HepG2 (cell line): ENCODE results near the gene INHBC. TPM values are rescaled to one million over a fixed set of nuclear protein-coding genes. Genes with fewer than 3 reads are reported as not detected.
A peak's percentile ranks its signal among the peaks of the same experiment; 100 is the strongest.

Source experiments
- ATRX ChIP-seq: sonication (generic); formaldehyde crosslinking; IDR thresholded peaks from 2 replicates; pipeline ENCODE4 v1.4.0; 2020; ENCODE audit warnings: missing genetic modification reagents, borderline replicate concordance
- DPF2 ChIP-seq: sonication (generic); formaldehyde crosslinking; IDR thresholded peaks from 2 replicates; pipeline ENCODE4 v1.4.0; 2020; ENCODE audit warnings: mild to moderate bottlenecking, low read depth, missing genetic modification reagents, borderline replicate concordance
- FOXK1 ChIP-seq: sonication (generic); formaldehyde crosslinking; IDR thresholded peaks from 2 replicates; pipeline ENCODE4 v1.4.0; 2020; ENCODE audit warnings: low read depth, missing genetic modification reagents, borderline replicate concordance
- GLI4 ChIP-seq: sonication (generic); formaldehyde crosslinking; IDR thresholded peaks from 2 replicates; pipeline ENCODE4 v1.5.1; 2020; ENCODE audit warnings: missing genetic modification reagents, mild to moderate bottlenecking, moderate library complexity, borderline replicate concordance
- GTF2F1 ChIP-seq: fragments of 150-350 bp; IDR thresholded peaks from 2 replicates; pipeline ENCODE4 v1.6.1; 2014; ENCODE audit warnings: low read length
- MZF1 ChIP-seq: sonication (generic); formaldehyde crosslinking; IDR thresholded peaks from 2 replicates; pipeline ENCODE4 v1.8.1; 2023; ENCODE audit warnings: mild to moderate bottlenecking, missing genetic modification reagents, borderline replicate concordance
- NFYB ChIP-seq: sonication (generic); formaldehyde crosslinking; IDR thresholded peaks from 2 replicates; pipeline ENCODE4 v1.4.0; 2020; ENCODE audit warnings: missing genetic modification reagents
- POGZ ChIP-seq: sonication (generic); formaldehyde crosslinking; IDR thresholded peaks from 2 replicates; pipeline ENCODE4 v1.4.0; 2020; ENCODE audit warnings: mild to moderate bottlenecking, missing genetic modification reagents
- PTBP1 ChIP-seq: fragments of 200-400 bp; formaldehyde crosslinking; IDR thresholded peaks from 2 replicates; pipeline ENCODE4 v1.6.1; 2018; ENCODE audit warnings: low read length, low read depth; ENCODE audit not compliant: poor library complexity, severe bottlenecking
- RCOR2 ChIP-seq: IDR thresholded peaks from 2 replicates; pipeline ENCODE4 v1.6.1; 2016; ENCODE audit warnings: missing biosample characterization, missing genetic modification reagents
- SRSF4 ChIP-seq: fragments of 200-400 bp; formaldehyde crosslinking; IDR thresholded peaks from one replicate; pipeline ENCODE4 v1.6.1; 2018; ENCODE audit warnings: mild to moderate bottlenecking, low read depth, low read length, moderate library complexity; ENCODE audit not compliant: poor library complexity, severe bottlenecking
- STAT5B ChIP-seq: sonication (generic); formaldehyde crosslinking; IDR thresholded peaks from 2 replicates; pipeline ENCODE4 v1.4.0; 2020; ENCODE audit warnings: missing genetic modification reagents
- TOPORS ChIP-seq: sonication (generic); formaldehyde crosslinking; IDR thresholded peaks from 2 replicates; pipeline ENCODE4 v1.8.0; 2023; ENCODE audit warnings: mild to moderate bottlenecking, missing genetic modification reagents
- ZBTB21 ChIP-seq: sonication (generic); formaldehyde crosslinking; IDR thresholded peaks from 2 replicates; pipeline ENCODE4 v1.4.0; 2020; ENCODE audit warnings: missing genetic modification reagents
- ZFP36L1 ChIP-seq: sonication (generic); formaldehyde crosslinking; IDR thresholded peaks from 2 replicates; pipeline ENCODE4 v1.8.0; 2022; ENCODE audit warnings: mild to moderate bottlenecking, missing genetic modification reagents, moderate library complexity
- ZMYM4 ChIP-seq: sonication (generic); formaldehyde crosslinking; IDR thresholded peaks from 2 replicates; pipeline ENCODE4 v1.8.1; 2023; ENCODE audit warnings: mild to moderate bottlenecking, missing genetic modification reagents
- ZNF143 ChIP-seq: sonication (generic); formaldehyde crosslinking; IDR thresholded peaks from 2 replicates; pipeline ENCODE4 v1.4.0; 2020; ENCODE audit warnings: missing genetic modification reagents
- ZNF460 ChIP-seq: sonication (generic); formaldehyde crosslinking; IDR thresholded peaks from 2 replicates; pipeline ENCODE4 v1.5.1; 2020; ENCODE audit warnings: missing genetic modification reagents, mild to moderate bottlenecking, borderline replicate concordance
- ZNF501 ChIP-seq: sonication (generic); formaldehyde crosslinking; IDR thresholded peaks from 2 replicates; pipeline ENCODE4 v1.5.1; 2020; ENCODE audit warnings: mild to moderate bottlenecking, moderate library complexity, missing genetic modification reagents
- ZNF530 ChIP-seq: sonication (generic); formaldehyde crosslinking; IDR thresholded peaks from 2 replicates; pipeline ENCODE4 v1.5.0; 2020; ENCODE audit warnings: low read depth, mild to moderate bottlenecking, missing genetic modification reagents
- ZNF546 ChIP-seq: sonication (generic); formaldehyde crosslinking; conservative IDR thresholded peaks from 2 replicates; pipeline ENCODE4 v1.8.1; 2023; ENCODE audit warnings: mild to moderate bottlenecking, missing genetic modification reagents
- ZSCAN9 ChIP-seq: IDR thresholded peaks from 2 replicates; pipeline ENCODE4 v1.6.1; 2016; ENCODE audit warnings: borderline replicate concordance
- polyA plus RNA-seq, 8 experiments: library from polyadenylated mRNA; depleted of rRNA in 3 of 8; stranded (reverse) in 7 of 8; unstranded in 1 of 8; fragments of >200 nt; fragmentation: Illumina TruSeq in 4 of 8; extraction: Trizol in 4 of 8; gene quantifications; 2 replicates each; pipeline versions ENCODE4 v1.2.1 to v1.2.3, GENCODE V29; 2011 to 2016; ENCODE audit warnings: low read depth in 4 of 8, missing spikeins in 1 of 8, mixed read lengths in 1 of 8; ENCODE audit not compliant: insufficient read depth in 1 of 8
- total RNA-seq, 5 experiments: library from RNA; depleted of rRNA; stranded (reverse); fragments of >200 nt; fragmentation: Illumina TruSeq; extraction: Trizol; gene quantifications; 2 replicates each; pipeline ENCODE4 v1.2.3, GENCODE V29; 2016; ENCODE audit warnings: low read depth in 1 of 5
- TF ChIP-seq, protein P1 (sequence below), 2 experiments: sonication (generic) in 1 of 2; formaldehyde crosslinking in 1 of 2; IDR thresholded peaks; 2 replicates each; pipeline versions ENCODE4 v1.4.0 to v1.6.1; 2018 to 2020; ENCODE audit warnings: missing genetic modification reagents in 2 of 2, borderline replicate concordance in 1 of 2, low read depth in 1 of 2, mild to moderate bottlenecking in 1 of 2, missing biosample characterization in 1 of 2
- TF ChIP-seq, protein P2 (sequence below): IDR thresholded peaks from 2 replicates; pipeline ENCODE4 v1.6.1; 2016; ENCODE audit warnings: missing compliant biosample characterization, missing genetic modification reagents, borderline replicate concordance
- TF ChIP-seq, protein P3 (sequence below): sonication (generic); formaldehyde crosslinking; IDR thresholded peaks from 2 replicates; pipeline ENCODE4 v1.8.0; 2022; ENCODE audit warnings: mild to moderate bottlenecking, missing genetic modification reagents
- TF ChIP-seq, protein P4 (sequence below): sonication (generic); formaldehyde crosslinking; IDR thresholded peaks from 2 replicates; pipeline ENCODE4 v1.5.0; 2020; ENCODE audit warnings: missing genetic modification reagents, mild to moderate bottlenecking, borderline replicate concordance

Gene INHBC
- total and polyA plus RNA-seq, 2 of the 13 experiments (the other 11 are each of a cell fraction or from before 2014, with no cell fraction given): 1.8 to 13.8 TPM

DNA sequence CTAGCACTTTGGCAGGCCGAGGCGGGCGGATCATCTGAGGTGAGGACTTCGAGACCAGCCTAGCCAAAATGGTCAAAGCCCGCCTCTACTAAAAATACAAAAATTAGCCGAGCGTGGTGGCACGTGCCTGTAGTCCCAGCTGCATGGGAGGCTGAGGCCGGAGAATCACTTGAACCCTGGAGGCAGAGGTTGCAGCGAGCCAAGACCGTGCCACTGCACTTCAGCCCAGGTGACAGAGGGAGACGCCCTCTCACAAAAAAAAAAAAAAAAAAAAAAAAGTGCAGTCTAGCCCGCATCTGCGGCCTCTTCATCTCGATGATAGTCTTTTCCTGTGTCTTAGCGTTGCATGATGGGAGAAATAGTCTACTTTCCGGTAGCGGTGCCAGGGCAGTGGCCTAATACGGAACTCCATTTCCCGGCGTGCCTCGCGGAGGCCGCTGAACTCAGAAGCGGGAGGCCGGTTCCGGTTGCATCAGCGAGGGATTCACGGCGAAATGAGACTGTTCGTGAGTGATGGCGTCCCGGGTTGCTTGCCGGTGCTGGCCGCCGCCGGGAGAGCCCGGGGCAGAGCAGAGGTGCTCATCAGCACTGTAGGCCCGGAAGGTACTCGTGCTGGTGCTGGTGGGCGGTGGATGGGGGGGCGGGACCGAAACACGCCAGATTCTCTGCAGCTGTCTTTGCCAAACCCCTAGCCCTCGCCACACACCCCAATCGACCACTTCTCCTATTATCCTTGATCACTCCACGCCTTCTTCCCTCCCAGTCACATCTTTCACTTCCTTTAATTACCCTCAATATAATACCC, 53.2 kb downstream of the INHBC start, which contains the start of gene MARS1 (continued):
- peak; percentile 96 for TF ChIP-seq ZNF143 (CRISPR knock-in tag)
- TF ChIP-seq STAT5B (CRISPR knock-in tag): no peak
- peak; percentile 82 for TF ChIP-seq ZMYM4 (CRISPR knock-in tag)
- peak; percentile 62; the same call in 1 of the 2 replicates for TF ChIP-seq ZBTB21 (CRISPR knock-in tag)
- TF ChIP-seq ZFP36L1 (CRISPR knock-in tag): no peak
- TF ChIP-seq ATRX (CRISPR knock-in tag): no peak
- 0 out of 2 replicates have a peak, but pooled peaks have one; percentile 20 for TF ChIP-seq RCOR2 (CRISPR knock-in tag)
- TF ChIP-seq, protein P1, sequence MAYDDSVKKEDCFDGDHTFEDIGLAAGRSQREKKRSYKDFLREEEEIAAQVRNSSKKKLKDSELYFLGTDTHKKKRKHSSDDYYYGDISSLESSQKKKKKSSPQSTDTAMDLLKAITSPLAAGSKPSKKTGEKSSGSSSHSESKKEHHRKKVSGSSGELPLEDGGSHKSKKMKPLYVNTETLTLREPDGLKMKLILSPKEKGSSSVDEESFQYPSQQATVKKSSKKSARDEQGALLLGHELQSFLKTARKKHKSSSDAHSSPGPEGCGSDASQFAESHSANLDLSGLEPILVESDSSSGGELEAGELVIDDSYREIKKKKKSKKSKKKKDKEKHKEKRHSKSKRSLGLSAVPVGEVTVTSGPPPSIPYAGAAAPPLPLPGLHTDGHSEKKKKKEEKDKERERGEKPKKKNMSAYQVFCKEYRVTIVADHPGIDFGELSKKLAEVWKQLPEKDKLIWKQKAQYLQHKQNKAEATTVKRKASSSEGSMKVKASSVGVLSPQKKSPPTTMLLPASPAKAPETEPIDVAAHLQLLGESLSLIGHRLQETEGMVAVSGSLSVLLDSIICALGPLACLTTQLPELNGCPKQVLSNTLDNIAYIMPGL (CRISPR knock-in tag; IDR thresholded peaks at IDR 0.05; ENCODE audit: borderline replicate concordance in 1 of 2, low read depth in 1 of 2): peak in 1 of 2 experiments; percentile 79; a peak in 2 of 4 replicates
- TF ChIP-seq PTBP1: peak; percentile 57
- TF ChIP-seq GTF2F1: no peak
- TF ChIP-seq, protein P2, sequence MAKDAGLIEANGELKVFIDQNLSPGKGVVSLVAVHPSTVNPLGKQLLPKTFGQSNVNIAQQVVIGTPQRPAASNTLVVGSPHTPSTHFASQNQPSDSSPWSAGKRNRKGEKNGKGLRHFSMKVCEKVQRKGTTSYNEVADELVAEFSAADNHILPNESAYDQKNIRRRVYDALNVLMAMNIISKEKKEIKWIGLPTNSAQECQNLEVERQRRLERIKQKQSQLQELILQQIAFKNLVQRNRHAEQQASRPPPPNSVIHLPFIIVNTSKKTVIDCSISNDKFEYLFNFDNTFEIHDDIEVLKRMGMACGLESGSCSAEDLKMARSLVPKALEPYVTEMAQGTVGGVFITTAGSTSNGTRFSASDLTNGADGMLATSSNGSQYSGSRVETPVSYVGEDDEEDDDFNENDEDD (CRISPR knock-in tag): peak; percentile 69; the same call in 1 of the 2 replicates
- TF ChIP-seq FOXK1 (CRISPR knock-in tag): peak; percentile 63; the same call in 1 of the 2 replicates
- TF ChIP-seq, protein P3, sequence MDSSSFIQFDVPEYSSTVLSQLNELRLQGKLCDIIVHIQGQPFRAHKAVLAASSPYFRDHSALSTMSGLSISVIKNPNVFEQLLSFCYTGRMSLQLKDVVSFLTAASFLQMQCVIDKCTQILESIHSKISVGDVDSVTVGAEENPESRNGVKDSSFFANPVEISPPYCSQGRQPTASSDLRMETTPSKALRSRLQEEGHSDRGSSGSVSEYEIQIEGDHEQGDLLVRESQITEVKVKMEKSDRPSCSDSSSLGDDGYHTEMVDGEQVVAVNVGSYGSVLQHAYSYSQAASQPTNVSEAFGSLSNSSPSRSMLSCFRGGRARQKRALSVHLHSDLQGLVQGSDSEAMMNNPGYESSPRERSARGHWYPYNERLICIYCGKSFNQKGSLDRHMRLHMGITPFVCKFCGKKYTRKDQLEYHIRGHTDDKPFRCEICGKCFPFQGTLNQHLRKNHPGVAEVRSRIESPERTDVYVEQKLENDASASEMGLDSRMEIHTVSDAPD (CRISPR knock-in tag): no peak
- TF ChIP-seq, protein P4, sequence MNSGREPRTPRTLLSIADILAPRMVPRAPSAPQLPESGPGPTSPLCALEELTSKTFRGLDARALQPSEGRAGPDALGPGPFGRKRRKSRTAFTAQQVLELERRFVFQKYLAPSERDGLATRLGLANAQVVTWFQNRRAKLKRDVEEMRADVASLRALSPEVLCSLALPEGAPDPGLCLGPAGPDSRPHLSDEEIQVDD (CRISPR knock-in tag): no peak
- no peak for TF ChIP-seq ZNF530 (CRISPR knock-in tag)
- TF ChIP-seq ZNF501 (CRISPR knock-in tag): peak; percentile 87
- no peak for TF ChIP-seq DPF2 (CRISPR knock-in tag)
- no peak for TF ChIP-seq TOPORS (CRISPR knock-in tag)
- TF ChIP-seq ZNF460 (CRISPR knock-in tag): no peak; the same call in 1 of the 2 replicates
- TF ChIP-seq MZF1 (CRISPR knock-in tag): 0 out of 2 replicates have a peak, but pooled peaks have one; percentile 22
- no peak for TF ChIP-seq ZSCAN9 (CRISPR knock-in tag)
- TF ChIP-seq POGZ (CRISPR knock-in tag): peak; percentile 76
- no peak for TF ChIP-seq ZNF546 (CRISPR knock-in tag)
- TF ChIP-seq GLI4 (CRISPR knock-in tag): no peak
- TF ChIP-seq SRSF4: no peak
- TF ChIP-seq NFYB: no peak
